ENCODE measurements around the gene PLCL1.

PLCL1 gene

DNA sequence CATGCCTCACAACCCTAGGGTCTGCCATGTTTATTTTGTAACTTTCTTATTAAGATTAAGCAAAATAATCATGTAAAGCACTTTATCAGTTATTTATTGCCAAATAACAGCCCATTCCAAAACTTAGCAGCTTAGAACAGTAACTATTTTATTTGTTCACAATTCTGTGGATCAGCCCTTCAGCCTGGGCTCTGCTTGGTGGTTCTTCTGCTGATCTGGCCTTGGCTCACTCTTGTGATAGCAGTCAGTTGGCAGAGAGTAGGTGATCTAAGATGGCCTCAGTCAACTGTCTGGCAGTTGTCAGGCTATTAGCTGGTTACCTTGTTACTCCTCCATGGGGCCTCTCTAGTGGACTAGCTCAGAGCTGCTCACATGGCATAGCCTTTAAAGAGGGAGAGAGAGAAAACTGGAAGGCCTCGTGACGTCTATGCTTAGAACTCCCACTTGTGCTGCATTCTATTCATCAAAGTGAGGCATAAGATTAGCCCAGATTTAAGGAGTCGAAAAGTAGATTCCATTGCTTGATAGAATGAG, 54.3 kb downstream of the PLCL1 start:
- DNase-seq, result no peak

- DNase-seq, result no peak
Observed at GRCh38 chr2:197862246-197862955, 58.0 kb downstream of the PLCL1 start.

DNA sequence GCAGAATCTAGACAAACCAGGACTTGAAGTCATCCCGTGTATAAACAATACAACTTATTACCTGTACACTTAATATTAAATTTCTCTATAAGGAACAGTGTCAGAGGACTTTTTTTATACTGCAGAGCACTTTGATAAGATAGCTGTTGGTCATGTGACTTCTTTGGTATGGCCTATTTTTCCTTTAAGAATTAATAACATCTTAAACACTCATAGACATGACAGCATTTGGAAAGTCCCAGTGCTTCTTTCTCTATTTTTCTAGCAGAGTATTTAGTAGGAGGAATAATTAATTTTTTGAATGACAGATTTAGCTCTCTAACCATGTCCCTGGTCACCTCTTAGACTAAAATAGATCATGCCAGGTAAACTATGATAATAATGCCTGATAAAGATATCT, 59.4 kb downstream of the PLCL1 start:
- DNase-seq, result no peak

GRCh38 chr2:197866455-197866854, 62.1 kb downstream of the PLCL1 start:
- DNase-seq, result no peak

DNA sequence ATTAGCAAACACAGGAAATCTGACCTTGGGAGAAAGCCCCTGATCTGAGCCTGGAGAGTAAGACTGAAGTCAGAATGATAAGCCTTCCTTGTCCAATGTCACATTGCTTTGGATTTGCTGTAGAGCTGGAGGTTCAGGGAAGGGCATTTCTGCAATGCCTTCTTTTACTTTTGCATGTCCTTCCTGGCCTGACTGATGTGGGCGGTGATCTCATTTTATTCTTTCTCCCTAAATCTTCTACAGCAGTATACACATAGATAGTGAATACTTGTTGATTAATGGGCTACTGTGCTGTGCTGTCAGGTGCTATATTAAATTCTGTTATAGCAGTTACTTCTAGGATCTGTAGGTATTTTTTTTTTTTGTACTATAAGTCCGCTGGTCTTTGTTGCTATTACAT, 62.6 kb downstream of the PLCL1 start:
- no peak for DNase-seq

DNA sequence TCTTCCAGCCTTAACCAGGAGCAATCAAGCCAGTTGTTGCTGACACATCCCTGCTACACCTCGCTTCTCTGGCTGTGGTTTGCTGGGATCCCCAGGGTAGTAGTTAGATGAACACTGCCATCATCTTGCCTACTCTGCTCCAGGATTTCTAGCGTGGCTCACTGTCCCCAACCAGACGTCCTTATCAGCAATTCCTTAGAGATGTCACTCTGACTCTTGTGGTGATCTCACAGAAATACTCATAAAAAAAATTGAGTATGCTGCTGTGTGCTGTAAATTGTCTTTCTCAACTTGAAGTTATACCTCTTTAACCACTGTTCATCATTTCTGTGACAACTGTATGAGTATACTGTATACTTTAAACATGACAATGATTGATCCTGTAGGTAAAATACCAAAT, 63.2 kb downstream of the PLCL1 start:
- no peak for DNase-seq

DNA sequence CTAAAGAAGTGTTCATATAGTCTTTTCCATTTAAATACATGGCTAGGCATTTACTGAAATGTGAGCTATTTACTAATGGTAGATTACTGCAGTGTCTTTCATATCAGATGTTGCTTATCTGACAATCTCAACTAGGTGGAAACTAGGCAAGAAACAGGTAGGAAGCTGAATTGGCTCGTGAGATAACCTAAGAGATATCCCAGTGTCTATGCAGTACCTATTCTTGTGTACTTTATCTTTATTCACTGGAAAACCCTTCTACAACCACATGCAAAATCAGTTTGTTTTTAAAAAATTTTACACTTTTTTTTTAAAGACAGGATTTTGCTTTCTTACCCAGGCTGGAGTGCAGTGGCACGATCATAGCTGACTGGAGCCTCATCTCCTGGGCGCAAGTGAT, 63.8 kb downstream of the PLCL1 start:
- DNase-seq, result no peak

DNA sequence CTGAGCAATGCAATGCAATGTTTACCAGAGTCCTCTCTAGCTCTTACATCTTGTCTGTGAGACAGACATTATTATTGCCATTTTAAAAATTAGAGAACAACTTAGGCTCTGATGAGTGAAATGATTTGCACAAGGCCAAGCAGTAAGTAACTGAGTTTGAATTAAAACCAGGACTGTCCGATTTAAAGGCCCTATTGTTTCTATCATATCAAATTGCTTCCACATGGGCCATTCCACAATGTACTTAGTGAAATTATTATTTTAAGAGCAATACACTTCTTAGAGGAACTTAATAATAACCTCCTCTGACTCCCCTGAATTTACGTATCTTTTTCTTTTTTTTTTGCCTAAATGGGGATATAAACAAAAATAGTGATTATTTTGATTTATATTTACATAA, 64.6 kb downstream of the PLCL1 start:
- DNase-seq, result no peak

GRCh38 chr2:197869501-197870111, 65.2 kb downstream of the PLCL1 start:
- no peak for DNase-seq

DNA sequence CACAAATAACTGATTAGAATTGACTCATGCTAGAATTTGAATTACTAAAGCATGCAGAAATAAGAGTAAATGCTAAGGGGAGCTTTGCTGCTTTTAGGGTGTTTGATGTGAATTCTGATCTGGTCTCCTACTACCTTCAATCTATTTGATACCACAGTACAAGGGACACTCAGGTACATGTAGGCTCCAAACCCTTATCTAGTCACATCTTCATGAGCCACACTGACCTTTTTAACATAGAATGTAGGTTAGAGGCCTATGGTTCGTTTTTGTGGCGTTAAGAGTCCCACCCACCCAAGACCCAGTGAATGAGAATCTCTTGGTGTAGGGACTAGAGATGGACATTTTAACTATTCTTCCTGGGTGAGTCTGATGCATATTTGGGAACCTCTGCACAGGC, 65.7 kb downstream of the PLCL1 start:
- no peak for DNase-seq

GRCh38 chr2:197871780-197872456, 67.5 kb downstream of the PLCL1 start:
- peak; percentile 31 for DNase-seq

DNA sequence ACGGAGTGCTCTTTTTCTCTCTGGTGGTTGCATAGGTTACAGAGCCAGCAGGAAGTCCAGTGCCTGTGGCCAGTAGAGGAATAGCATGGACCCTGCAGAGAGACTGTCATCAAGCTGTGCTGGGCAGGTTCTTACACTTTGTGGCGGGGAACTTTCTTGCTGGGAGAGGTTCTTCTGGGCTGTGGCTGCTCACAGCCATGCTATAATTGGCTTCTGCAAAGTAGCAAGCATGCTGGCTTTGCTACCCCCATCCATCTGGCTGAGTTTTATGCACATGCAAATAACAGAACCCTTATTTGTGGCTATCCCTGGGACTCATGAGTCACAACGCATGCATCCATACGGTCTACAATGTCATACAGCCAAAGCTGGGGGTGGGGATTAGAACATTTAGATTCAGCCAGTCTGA, 68.9 kb downstream of the PLCL1 start:
- no peak for DNase-seq

- DNase-seq, result no peak
Observed at GRCh38 chr2:197875763-197876162, 71.4 kb downstream of the PLCL1 start.

DNA sequence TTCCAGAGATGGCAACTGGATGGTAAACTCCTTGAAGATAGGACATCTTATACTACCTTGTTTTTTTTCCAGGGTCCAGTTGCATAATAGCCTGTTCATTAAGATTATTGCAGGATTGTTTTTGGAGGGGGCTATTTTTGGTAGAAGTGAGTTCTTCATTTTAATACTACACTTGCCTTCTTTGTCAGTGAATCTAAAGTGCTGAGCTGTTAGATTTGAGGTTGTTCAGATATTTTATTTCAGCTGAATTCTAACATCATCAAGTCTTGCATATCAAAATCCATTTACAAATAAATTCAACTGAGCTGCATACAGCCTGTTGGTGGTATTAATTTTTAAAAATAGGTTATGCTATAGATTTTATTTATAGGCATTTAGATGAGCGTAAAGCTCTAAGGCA, 72.1 kb downstream of the PLCL1 start:
- DNase-seq, result no peak

GRCh38 chr2:197877038-197877437, 72.6 kb downstream of the PLCL1 start:
- DNase-seq, result no peak

GRCh38 chr2:197878792-197879191, 74.4 kb downstream of the PLCL1 start:
- no peak for DNase-seq

GRCh38 chr2:197879812-197880408, 75.5 kb downstream of the PLCL1 start:
- no peak for DNase-seq

- no peak for DNase-seq
Observed at GRCh38 chr2:197883354-197884032, 79.1 kb downstream of the PLCL1 start.

DNA sequence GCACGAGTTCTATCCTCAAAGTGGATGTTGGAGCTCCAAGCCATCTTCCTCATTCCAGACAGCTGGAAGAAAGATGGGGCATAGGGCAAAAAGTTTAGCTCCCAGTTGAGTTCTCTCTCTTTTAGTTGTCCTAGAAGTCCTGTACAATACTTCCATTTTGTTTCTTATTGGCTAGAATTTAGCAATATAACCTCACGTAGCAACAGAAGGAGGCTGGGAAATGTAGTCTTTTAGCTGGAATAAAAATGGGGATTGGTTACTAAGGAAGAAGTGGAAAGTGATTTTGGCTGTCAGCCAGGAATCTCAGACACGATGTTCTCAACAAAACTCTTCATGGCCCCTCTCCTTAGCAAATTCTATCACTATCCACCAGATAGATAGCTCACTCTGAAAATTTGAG, 79.9 kb downstream of the PLCL1 start:
- DNase-seq, result no peak

DNA sequence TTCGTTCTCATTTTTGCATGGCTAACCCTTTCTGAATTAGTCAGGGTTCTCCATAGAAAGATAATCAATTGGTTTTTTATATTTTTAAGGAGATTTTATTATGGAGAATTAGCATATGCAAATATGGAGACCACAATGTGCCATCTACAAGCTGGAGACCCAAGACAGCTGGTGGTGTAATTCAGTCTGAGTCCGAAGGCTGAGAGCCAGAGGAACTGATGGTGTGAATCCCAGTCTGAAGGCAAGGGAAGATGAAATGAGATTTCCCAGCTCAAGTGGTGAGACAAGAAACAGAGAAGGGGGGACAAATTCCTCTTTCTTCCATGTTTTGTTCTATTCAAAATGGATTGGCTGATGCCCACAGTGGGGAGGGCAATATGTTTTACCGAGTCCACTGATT, 80.7 kb downstream of the PLCL1 start:
- DNase-seq, result no peak

DNA sequence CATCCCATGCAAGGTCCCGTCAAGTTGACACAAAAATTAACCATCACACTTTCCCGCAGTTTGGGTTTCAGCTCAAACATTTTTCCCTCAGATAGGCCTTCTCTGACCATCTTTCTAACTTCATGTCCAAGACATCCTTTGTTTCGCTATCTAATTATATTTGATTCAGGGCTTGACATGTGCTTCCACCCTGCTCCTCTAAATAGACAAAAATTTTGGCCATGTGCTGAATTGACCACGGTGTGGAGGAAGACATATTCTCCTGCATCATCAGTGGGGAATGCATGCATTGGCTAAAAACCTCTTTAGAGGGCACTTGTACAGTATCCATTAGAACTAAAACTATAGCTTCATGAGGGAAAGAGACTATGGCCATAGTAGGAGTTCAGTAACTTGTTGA, 81.2 kb downstream of the PLCL1 start:
- no peak for DNase-seq

DNA sequence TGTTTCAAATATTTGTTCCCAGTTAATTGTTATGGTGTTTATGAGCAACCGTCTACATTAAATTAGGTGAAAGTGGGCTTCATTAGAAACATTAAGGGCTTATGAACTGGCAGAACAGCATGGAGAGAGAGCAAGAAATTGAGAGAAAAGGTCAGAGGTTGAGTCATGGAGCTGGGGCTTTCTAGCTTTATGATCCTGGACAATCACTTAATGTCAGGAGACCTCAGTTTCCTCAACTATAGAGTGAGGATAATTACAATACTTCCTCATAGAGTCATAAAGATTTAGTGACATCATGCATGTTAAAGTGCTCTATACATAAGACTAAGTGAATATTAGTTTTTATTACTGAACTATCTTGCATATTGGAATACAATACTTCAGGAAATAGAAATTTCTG, 83.9 kb downstream of the PLCL1 start:
- DNase-seq, result no peak

DNA sequence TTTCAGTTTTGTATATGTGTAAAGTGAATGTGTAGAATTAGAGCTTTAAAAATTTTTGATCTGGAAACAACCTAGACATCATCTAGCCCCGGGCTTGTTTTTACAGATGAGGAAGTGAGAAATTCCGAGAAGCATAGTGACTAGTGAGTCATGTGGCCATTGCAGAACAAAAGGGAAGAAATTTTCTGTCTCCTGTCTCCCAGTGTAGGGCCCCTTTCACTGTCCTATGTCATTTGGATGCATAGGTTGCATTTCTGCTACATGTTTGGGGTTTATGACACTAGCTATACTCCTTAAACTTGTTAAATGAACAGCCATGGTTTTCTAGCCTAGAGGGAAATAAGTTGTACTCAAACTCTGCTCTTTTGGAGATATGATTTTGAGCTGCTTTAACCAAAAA, 84.6 kb downstream of the PLCL1 start:
- DNase-seq, result no peak
